Liver (tissue), 9 donors: ENCODE data around the gene TGM6. TPM values are rescaled to one million over a fixed set of nuclear protein-coding genes. Genes with fewer than 3 reads are reported as not detected.

Experiments used
- DNase-seq: peaks from one replicate; pipeline ENCODE4 v3.0.0-alpha.2; 2017; ENCODE audit warnings: low spot score
- H3K27ac ChIP-seq, 2 donors: one replicate each; pipeline ENCODE4 v1.7.0; 2013; ENCODE audit warnings: inconsistent platforms in 2 of 2, low read length in 2 of 2, control low read depth in 1 of 2, low read depth in 1 of 2, mild to moderate bottlenecking in 1 of 2
- H3K27me3 ChIP-seq, 4 donors: one replicate each; pipeline versions ENCODE4 v1.6.1 to v1.7.0; 2013; ENCODE audit warnings: low read length in 3 of 4, inconsistent platforms in 1 of 4, mild to moderate bottlenecking in 1 of 4, moderate library complexity in 1 of 4; ENCODE audit not compliant: control insufficient read depth in 4 of 4, insufficient read depth in 4 of 4
- H3K36me3 ChIP-seq, 4 donors: one replicate each; pipeline versions ENCODE4 v1.6.1 to v1.7.0; 2013; ENCODE audit warnings: low read length in 3 of 4, mild to moderate bottlenecking in 3 of 4, low read depth in 1 of 4, moderate library complexity in 1 of 4; ENCODE audit not compliant: control insufficient read depth in 4 of 4, insufficient read depth in 3 of 4
- H3K4me1 ChIP-seq, 4 donors: one replicate each; pipeline versions ENCODE4 v1.6.1 to v1.7.0; 2013; ENCODE audit warnings: low read length in 3 of 4, mild to moderate bottlenecking in 3 of 4, moderate library complexity in 1 of 4; ENCODE audit not compliant: control insufficient read depth in 4 of 4, insufficient read depth in 4 of 4
- H3K4me3 ChIP-seq, 3 donors: one replicate each; pipeline versions ENCODE4 v1.6.1 to v1.7.0; 2013; ENCODE audit warnings: low read length in 3 of 3, control low read depth in 1 of 3, low read depth in 1 of 3, mild to moderate bottlenecking in 1 of 3
- H3K9ac ChIP-seq, 2 donors: one replicate each; pipeline ENCODE4 v1.7.0; 2013; ENCODE audit warnings: low read length in 2 of 2, mild to moderate bottlenecking in 2 of 2, moderate library complexity in 2 of 2, control low read depth in 1 of 2, low read depth in 1 of 2
- H3K9me3 ChIP-seq, 4 donors: one replicate each; pipeline versions ENCODE4 v1.6.1 to v1.7.0; 2013; ENCODE audit warnings: low read length in 3 of 4; ENCODE audit not compliant: control insufficient read depth in 4 of 4
- EGR1 ChIP-seq, 2 donors: IDR thresholded peaks; 2 replicates each; pipeline ENCODE4 v1.6.1; 2016 to 2018; ENCODE audit warnings: antibody characterized with exemption in 2 of 2, low read depth in 2 of 2
- FOXA1 ChIP-seq: IDR thresholded peaks from 2 replicates; pipeline ENCODE4 v1.6.1; 2016; ENCODE audit warnings: antibody characterized with exemption
- HNF4A ChIP-seq, 2 donors: conservative IDR thresholded peaks; 2 replicates each; pipeline ENCODE4 v1.6.1; 2016; ENCODE audit warnings: antibody characterized with exemption in 2 of 2, mild to moderate bottlenecking in 2 of 2
- HNF4G ChIP-seq: IDR thresholded peaks from 2 replicates; pipeline ENCODE4 v1.6.1; 2016; ENCODE audit warnings: antibody characterized with exemption
- JUND ChIP-seq, 2 donors: IDR thresholded peaks; 2 replicates each; pipeline ENCODE4 v1.6.1; 2016; ENCODE audit warnings: antibody characterized with exemption in 2 of 2
- NR2F2 ChIP-seq: IDR thresholded peaks from 2 replicates; pipeline ENCODE4 v1.6.1; 2016; ENCODE audit warnings: antibody characterized with exemption
- RAD21 ChIP-seq, 2 donors: IDR thresholded peaks; 2 replicates each; pipeline ENCODE4 v1.6.1; 2016; ENCODE audit warnings: antibody characterized with exemption in 2 of 2, mild to moderate bottlenecking in 2 of 2
- RXRA ChIP-seq, 2 donors: IDR thresholded peaks; 2 replicates each; pipeline ENCODE4 v1.6.1; 2017 to 2018; ENCODE audit warnings: antibody characterized with exemption in 2 of 2, mild to moderate bottlenecking in 1 of 2
- SP1 ChIP-seq: IDR thresholded peaks from 2 replicates; pipeline ENCODE4 v1.6.1; 2018; ENCODE audit warnings: antibody characterized with exemption, mild to moderate bottlenecking
- TAF1 ChIP-seq: conservative IDR thresholded peaks from 2 replicates; pipeline ENCODE4 v1.6.1; 2016; ENCODE audit warnings: antibody characterized with exemption, mild to moderate bottlenecking
- YY1 ChIP-seq: IDR thresholded peaks from 2 replicates; pipeline ENCODE4 v1.6.1; 2016; ENCODE audit warnings: antibody characterized with exemption, mild to moderate bottlenecking
- WGBS: extraction: QIAGEN DNeasy Blood & Tissue Kit; methylation state at CpG from one replicate; pipeline ENCODE4 v1.1.7; 2013; 5-methylcytosine and 5-hydroxymethylcytosine counted together
- polyA plus RNA-seq, 2 donors: library from polyadenylated mRNA; stranded (reverse) in 1 of 2; unstranded in 1 of 2; fragments of 200-250 nt in 1 of 2; fragments of >200 nt in 1 of 2; fragmentation: Nextera tagmentation in 1 of 2; extraction: Ambion mirVana in 1 of 2; gene quantifications; one replicate each; pipeline versions ENCODE4 v1.2.1 to v1.2.3, GENCODE V29; 2013 to 2015
- total RNA-seq, 2 donors: library from RNA; depleted of rRNA; stranded (reverse); fragments of >200 nt; gene quantifications; one replicate each; pipeline ENCODE4 v1.2.3, GENCODE V29; 2014
- TF ChIP-seq, protein P1 (sequence below): IDR thresholded peaks from 2 replicates; pipeline ENCODE4 v1.6.1; 2016; ENCODE audit warnings: antibody characterized with exemption, mild to moderate bottlenecking
- TF ChIP-seq, protein P2 (sequence below): IDR thresholded peaks from 2 replicates; pipeline ENCODE4 v1.6.1; 2016; ENCODE audit warnings: antibody characterized with exemption
- TF ChIP-seq, protein P3 (sequence below): fragments of 150-350 bp; IDR thresholded peaks from 2 replicates; pipeline ENCODE4 v1.5.1; 2017; ENCODE audit warnings: improper control_type of control experiment, low read depth, low read length; ENCODE audit not compliant: missing input control
- TF ChIP-seq, protein P4 (sequence below): IDR thresholded peaks from 2 replicates; pipeline ENCODE4 v1.6.1; 2016; ENCODE audit warnings: antibody characterized with exemption
- donor health status: healthy.
- donor health status: healthy.
- donor health status: healthy.
- donor health status: healthy.
- donor health status: healthy.

The TGM6 gene
- total and polyA plus RNA-seq, 4 donors: not detected

DNA sequence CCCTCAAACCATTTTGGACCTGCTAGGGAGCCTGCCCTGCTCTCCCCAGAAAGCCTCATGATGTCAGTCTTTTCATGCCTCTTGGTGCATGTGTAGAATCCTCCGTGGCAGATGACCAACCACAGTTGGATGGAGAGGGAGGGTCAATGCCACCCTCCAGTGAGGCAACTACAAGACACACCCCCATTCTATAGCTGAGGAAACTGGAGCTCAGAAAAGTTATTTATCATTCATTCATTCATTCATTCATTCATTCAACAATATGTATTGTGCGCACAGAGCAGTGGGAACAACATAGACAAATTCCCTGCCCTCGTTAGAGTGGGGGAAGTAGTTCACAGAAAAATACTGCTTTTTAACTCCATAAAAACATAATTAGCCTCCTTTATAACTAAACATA, 73.1 kb downstream of the TGM6 start (continued):
- TF ChIP-seq, protein P1, sequence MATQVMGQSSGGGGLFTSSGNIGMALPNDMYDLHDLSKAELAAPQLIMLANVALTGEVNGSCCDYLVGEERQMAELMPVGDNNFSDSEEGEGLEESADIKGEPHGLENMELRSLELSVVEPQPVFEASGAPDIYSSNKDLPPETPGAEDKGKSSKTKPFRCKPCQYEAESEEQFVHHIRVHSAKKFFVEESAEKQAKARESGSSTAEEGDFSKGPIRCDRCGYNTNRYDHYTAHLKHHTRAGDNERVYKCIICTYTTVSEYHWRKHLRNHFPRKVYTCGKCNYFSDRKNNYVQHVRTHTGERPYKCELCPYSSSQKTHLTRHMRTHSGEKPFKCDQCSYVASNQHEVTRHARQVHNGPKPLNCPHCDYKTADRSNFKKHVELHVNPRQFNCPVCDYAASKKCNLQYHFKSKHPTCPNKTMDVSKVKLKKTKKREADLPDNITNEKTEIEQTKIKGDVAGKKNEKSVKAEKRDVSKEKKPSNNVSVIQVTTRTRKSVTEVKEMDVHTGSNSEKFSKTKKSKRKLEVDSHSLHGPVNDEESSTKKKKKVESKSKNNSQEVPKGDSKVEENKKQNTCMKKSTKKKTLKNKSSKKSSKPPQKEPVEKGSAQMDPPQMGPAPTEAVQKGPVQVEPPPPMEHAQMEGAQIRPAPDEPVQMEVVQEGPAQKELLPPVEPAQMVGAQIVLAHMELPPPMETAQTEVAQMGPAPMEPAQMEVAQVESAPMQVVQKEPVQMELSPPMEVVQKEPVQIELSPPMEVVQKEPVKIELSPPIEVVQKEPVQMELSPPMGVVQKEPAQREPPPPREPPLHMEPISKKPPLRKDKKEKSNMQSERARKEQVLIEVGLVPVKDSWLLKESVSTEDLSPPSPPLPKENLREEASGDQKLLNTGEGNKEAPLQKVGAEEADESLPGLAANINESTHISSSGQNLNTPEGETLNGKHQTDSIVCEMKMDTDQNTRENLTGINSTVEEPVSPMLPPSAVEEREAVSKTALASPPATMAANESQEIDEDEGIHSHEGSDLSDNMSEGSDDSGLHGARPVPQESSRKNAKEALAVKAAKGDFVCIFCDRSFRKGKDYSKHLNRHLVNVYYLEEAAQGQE: no peak
- no peak for TF ChIP-seq JUND (IDR thresholded peaks at IDR 0.05)

DNA sequence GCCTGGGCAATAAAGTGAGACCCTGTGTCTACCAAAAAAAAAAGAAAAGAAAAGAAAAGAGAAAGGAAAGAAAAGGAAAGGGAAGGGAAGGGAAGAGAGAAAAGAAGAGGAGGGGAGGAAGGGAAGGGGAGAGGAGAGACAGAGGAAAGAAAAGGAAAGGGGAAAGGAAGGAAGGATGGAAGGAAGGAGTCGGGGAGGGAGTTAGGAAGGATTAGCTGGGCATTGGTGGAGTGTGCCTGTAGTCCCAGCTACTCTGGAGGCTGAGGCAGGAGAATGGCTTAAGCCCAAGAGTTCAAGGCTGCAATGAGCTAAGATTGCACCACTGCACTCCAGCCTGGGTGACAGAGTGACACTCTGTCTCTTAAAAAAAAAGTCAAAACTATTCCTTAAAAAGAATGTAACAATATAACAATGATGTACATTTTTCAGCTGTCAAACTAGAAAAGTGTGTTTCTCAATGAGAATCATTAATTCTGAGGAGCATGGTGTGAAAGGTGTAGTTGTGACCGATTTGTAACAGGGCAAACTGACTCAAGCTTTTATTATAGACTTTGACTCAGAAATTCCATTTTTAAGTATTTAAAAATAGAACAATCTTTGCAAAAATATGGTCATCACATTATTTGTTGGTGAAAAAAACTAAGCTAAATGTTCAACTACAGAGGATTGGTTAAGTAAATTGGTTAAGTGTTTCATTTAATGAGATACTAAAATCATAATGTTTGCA, 75.2 kb downstream of the TGM6 start:
- Histone ChIP-seq H3K9ac (no peak overlapping the region), H3K4me1 (no peaks in the 10 kb centered on the region), H3K36me3 (peaks cover 3 to 16% (median 14%) of the 10 kb centered on the region in 4 donors), H3K4me3 (no peak overlapping the region), H3K27ac (no peak overlapping the region), H3K9me3 (no peaks in the 10 kb centered on the region), H3K27me3 (no peaks in the 10 kb centered on the region)
- no peak for DNase-seq
- TF ChIP-seq JUND (IDR thresholded peaks at IDR 0.05) (no peak), NR2F2 (no peak)
- TF ChIP-seq, protein P2, sequence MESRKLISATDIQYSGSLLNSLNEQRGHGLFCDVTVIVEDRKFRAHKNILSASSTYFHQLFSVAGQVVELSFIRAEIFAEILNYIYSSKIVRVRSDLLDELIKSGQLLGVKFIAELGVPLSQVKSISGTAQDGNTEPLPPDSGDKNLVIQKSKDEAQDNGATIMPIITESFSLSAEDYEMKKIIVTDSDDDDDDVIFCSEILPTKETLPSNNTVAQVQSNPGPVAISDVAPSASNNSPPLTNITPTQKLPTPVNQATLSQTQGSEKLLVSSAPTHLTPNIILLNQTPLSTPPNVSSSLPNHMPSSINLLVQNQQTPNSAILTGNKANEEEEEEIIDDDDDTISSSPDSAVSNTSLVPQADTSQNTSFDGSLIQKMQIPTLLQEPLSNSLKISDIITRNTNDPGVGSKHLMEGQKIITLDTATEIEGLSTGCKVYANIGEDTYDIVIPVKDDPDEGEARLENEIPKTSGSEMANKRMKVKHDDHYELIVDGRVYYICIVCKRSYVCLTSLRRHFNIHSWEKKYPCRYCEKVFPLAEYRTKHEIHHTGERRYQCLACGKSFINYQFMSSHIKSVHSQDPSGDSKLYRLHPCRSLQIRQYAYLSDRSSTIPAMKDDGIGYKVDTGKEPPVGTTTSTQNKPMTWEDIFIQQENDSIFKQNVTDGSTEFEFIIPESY: no peak
- 77% methylated on average over 2 of the region's 2 CpGs for WGBS

DNA sequence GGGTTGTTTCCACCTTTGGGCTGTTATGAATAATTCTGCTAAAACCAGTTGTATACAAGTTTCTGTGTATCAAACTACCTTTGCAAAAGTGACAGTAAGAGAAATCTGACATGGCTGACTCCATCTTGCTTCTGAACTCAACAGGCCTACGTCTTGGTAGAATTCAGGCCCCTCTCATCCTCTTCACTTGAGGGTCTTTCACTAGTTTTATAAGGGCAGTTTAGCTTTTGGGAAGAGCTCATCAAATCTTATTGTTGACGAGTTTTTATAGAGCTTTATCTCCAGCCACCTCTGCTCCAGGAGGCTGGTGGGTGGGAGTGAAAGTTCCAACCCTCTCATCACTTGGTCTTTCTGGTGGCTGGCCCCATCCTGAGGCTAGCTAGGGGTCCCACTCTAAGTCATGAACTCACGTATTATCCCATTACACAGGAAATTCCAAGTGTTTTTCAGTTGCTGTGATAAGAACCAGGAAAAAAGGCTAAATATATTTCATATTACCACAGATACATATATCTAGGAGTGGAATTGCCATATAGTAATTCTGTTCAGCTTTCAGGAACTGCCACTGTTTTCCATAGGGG, 78.3 kb downstream of the TGM6 start:
- DNase-seq: no peak
- 87% methylated on average over 3 of the region's 3 CpGs for WGBS
- H3K4me3 ChIP-seq: no peak overlapping the region
- TF ChIP-seq, protein P3, sequence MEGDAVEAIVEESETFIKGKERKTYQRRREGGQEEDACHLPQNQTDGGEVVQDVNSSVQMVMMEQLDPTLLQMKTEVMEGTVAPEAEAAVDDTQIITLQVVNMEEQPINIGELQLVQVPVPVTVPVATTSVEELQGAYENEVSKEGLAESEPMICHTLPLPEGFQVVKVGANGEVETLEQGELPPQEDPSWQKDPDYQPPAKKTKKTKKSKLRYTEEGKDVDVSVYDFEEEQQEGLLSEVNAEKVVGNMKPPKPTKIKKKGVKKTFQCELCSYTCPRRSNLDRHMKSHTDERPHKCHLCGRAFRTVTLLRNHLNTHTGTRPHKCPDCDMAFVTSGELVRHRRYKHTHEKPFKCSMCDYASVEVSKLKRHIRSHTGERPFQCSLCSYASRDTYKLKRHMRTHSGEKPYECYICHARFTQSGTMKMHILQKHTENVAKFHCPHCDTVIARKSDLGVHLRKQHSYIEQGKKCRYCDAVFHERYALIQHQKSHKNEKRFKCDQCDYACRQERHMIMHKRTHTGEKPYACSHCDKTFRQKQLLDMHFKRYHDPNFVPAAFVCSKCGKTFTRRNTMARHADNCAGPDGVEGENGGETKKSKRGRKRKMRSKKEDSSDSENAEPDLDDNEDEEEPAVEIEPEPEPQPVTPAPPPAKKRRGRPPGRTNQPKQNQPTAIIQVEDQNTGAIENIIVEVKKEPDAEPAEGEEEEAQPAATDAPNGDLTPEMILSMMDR: no peak
- TF ChIP-seq HNF4G (no peak), EGR1 (IDR thresholded peaks at IDR 0.05; ENCODE audit: low read depth in 2 of 2) (no peak), HNF4A (conservative IDR thresholded peaks at IDR 0.05) (no peak), RAD21 (IDR thresholded peaks at IDR 0.05) (no peak), JUND (IDR thresholded peaks at IDR 0.05) (no peak), NR2F2 (no peak), TAF1 (no peak), RXRA (IDR thresholded peaks at IDR 0.05) (no peak), FOXA1 (no peak), SP1 (no peak), YY1 (no peak)
- TF ChIP-seq, protein P1: no peak
- TF ChIP-seq, protein P4, sequence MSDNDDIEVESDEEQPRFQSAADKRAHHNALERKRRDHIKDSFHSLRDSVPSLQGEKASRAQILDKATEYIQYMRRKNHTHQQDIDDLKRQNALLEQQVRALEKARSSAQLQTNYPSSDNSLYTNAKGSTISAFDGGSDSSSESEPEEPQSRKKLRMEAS: no peak
- TF ChIP-seq, protein P2: no peak

More for the DNA sequence above, 78.3 kb downstream of the TGM6 start:
- Histone ChIP-seq H3K27ac (no peak overlapping the region), H3K36me3 (peaks cover 9 to 46% (median 44%) of the 10 kb centered on the region in 4 donors), H3K9me3 (no peaks in the 10 kb centered on the region), H3K9ac (no peak overlapping the region), H3K27me3 (no peaks in the 10 kb centered on the region), H3K4me1 (no peaks in the 10 kb centered on the region)
